PFSK-1 (cell line): ENCODE data around the gene ZMYND11.

ENCODE experiments used
- FOXP2 ChIP-seq: optimal IDR thresholded peaks from 2 replicates; pipeline ENCODE3; 2011; ENCODE audit warnings: borderline replicate concordance, control low read depth, inconsistent platforms; ENCODE audit not compliant: insufficient read depth; ENCODE audit errors: extremely low read length, extremely low read depth
- POLR2AphosphoS5 ChIP-seq: IDR thresholded peaks from 2 replicates; pipeline ENCODE4 v1.6.1; 2012; ENCODE audit warnings: low read depth, mild to moderate bottlenecking, control low read depth, low read length, moderate library complexity
- REST ChIP-seq, 2 experiments: IDR thresholded peaks; 2 replicates each; pipeline versions ENCODE4 v1.6.1 to v1.8.0; 2011 to 2012; ENCODE audit warnings: low read depth in 2 of 2, low read length in 2 of 2, control low read depth in 1 of 2, inconsistent platforms in 1 of 2, mild to moderate bottlenecking in 1 of 2, moderate library complexity in 1 of 2; ENCODE audit not compliant: insufficient read depth in 1 of 2
- SIN3A ChIP-seq: IDR thresholded peaks from 2 replicates; pipeline ENCODE4 v1.6.1; 2012; ENCODE audit warnings: mild to moderate bottlenecking, low read length, moderate library complexity, borderline replicate concordance; ENCODE audit not compliant: insufficient read depth
- TAF1 ChIP-seq: IDR thresholded peaks from 2 replicates; pipeline ENCODE4 v1.6.1; 2012; ENCODE audit warnings: low read length, control low read depth, borderline replicate concordance; ENCODE audit not compliant: insufficient read depth

Gene ZMYND11

GRCh38 chr10:190216-190615, 55.0 kb downstream of the ZMYND11 start:
- TF ChIP-seq REST (IDR thresholded peaks at IDR 0.05; ENCODE audit: insufficient read depth in 1 of 2, low read depth in 2 of 2, low read length in 2 of 2) (no peak), POLR2AphosphoS5 (no peak), FOXP2 (no peak), SIN3A (no peak), TAF1 (no peak)

GRCh38 chr10:191703-192518, 56.7 kb downstream of the ZMYND11 start:
- TF ChIP-seq POLR2AphosphoS5 (no peak), REST (IDR thresholded peaks at IDR 0.05; ENCODE audit: insufficient read depth in 1 of 2, low read depth in 2 of 2, low read length in 2 of 2) (no peak), FOXP2 (peak; percentile 18)

- no peak for TF ChIP-seq TAF1
Measured at GRCh38 chr10:194281-194680, 59.0 kb downstream of the ZMYND11 start.

- TF ChIP-seq POLR2AphosphoS5 (no peak), TAF1 (no peak), REST (IDR thresholded peaks at IDR 0.05; ENCODE audit: insufficient read depth in 1 of 2, low read depth in 2 of 2, low read length in 2 of 2) (no peak), SIN3A (no peak), FOXP2 (no peak)
Measured at GRCh38 chr10:200405-200804, 65.2 kb downstream of the ZMYND11 start.

GRCh38 chr10:201328-201771, 66.1 kb downstream of the ZMYND11 start:
- TF ChIP-seq TAF1, result no peak
- no peak for TF ChIP-seq FOXP2
- no peak for TF ChIP-seq SIN3A
- TF ChIP-seq POLR2AphosphoS5, result no peak
- no peak for TF ChIP-seq REST (IDR thresholded peaks at IDR 0.05; ENCODE audit: insufficient read depth in 1 of 2, low read depth in 2 of 2, low read length in 2 of 2)
